HFF-Myc (cell line): ENCODE results near the gene HEPHL1.

ENCODE experiments used
- DNase-seq: peaks from one replicate; pipeline ENCODE4 v3.0.0-alpha.2; 2011; ENCODE audit warnings: low read depth; ENCODE audit errors: extremely low read depth
- H3K4me3 ChIP-seq: replicated peaks from 2 replicates; pipeline ENCODE4 v1.5.1; 2011; ENCODE audit warnings: low read depth, mild to moderate bottlenecking, control low read depth, low read length
- TF ChIP-seq, protein P1 (sequence below): IDR thresholded peaks from 2 replicates; pipeline ENCODE4 v1.5.1; 2012; ENCODE audit warnings: mild to moderate bottlenecking, low read depth, low read length, control low read depth; ENCODE audit errors: missing control alignments

Gene HEPHL1

GRCh38 chr11:94018721-94019120, 2.4 kb upstream of the HEPHL1 start:
- TF ChIP-seq, protein P1, sequence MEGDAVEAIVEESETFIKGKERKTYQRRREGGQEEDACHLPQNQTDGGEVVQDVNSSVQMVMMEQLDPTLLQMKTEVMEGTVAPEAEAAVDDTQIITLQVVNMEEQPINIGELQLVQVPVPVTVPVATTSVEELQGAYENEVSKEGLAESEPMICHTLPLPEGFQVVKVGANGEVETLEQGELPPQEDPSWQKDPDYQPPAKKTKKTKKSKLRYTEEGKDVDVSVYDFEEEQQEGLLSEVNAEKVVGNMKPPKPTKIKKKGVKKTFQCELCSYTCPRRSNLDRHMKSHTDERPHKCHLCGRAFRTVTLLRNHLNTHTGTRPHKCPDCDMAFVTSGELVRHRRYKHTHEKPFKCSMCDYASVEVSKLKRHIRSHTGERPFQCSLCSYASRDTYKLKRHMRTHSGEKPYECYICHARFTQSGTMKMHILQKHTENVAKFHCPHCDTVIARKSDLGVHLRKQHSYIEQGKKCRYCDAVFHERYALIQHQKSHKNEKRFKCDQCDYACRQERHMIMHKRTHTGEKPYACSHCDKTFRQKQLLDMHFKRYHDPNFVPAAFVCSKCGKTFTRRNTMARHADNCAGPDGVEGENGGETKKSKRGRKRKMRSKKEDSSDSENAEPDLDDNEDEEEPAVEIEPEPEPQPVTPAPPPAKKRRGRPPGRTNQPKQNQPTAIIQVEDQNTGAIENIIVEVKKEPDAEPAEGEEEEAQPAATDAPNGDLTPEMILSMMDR: no peak
- no peak for DNase-seq
- no peak overlapping the region for H3K4me3 ChIP-seq

DNA sequence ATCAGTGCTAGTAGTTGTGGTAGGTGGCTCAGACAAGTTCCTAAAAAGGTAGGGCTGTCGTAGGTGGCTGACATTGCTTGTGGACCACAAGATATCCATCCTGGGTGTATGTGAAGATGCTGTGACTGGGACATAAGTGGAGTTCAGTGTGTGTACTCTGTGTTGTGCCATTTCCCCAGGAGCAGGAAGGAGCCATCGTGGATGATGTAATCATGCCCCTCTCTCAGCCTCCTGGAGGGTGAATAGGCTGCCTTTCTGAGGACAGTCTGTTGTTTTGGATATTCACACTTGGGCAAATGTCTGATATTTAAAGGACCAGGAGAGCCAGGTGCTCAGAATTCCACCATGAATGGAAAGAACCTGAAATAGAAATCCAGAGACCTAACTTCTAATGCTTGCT, 2.7 kb downstream of the HEPHL1 start:
- TF ChIP-seq, protein P1: no peak

DNA sequence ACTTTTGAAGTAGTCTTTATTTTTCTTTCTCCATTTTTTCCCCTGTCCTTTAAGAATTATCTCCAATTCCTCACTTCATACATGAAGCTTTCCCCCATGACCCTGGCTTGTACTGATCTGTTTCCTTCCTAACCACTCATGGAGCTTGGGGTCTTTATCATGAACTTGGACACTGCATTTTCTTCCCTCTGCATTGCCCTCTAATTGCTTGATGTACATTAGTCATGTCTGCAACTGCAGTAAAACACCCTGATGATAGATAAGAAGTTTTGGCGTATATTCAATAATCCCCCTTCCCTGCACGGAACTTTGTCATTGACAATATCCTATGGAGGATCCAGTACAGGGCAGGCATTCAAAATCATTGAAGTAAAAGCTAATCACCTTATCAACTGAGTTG, 3.4 kb downstream of the HEPHL1 start:
- DNase-seq: no peak
- TF ChIP-seq, protein P1: no peak
- H3K4me3 ChIP-seq: no peak overlapping the region

More for the DNA sequence above, 2.7 kb downstream of the HEPHL1 start:
- no peak overlapping the region for H3K4me3 ChIP-seq
- no peak for DNase-seq

DNA sequence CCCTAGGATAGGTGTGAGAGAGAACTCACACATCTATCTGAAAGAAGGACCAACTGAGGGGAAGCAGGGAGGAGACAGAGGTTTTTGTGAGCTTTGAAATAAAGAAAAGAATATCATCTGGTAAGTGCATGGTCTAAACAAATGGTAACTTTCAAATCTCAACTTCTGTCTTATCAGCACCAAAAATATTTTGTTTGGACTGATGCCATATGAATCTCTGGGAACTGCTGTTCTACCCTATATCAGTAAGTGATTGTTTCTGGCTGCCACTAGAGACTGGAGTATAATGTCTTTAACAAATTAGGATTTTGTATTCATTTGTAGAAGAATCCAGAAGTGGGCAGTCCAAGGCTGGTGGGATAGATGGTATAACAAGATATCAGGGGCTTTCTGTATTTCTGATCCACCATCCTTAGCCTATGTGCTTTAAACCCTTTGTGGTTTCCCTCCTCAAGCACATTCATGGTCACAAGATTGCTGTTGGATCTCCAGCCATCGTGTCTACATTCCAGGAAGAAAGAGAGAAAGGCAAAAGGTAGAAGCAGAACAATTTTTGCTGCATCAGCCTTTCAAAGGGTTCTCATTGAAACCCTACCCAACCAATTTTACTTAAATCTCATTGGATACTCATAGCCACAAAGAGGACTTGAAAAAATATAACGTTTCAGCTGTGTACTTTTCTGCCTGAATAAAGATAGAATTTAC, 4.7 kb downstream of the HEPHL1 start:
- TF ChIP-seq, protein P1: no peak
- no peak for DNase-seq
- no peak overlapping the region for H3K4me3 ChIP-seq

DNA sequence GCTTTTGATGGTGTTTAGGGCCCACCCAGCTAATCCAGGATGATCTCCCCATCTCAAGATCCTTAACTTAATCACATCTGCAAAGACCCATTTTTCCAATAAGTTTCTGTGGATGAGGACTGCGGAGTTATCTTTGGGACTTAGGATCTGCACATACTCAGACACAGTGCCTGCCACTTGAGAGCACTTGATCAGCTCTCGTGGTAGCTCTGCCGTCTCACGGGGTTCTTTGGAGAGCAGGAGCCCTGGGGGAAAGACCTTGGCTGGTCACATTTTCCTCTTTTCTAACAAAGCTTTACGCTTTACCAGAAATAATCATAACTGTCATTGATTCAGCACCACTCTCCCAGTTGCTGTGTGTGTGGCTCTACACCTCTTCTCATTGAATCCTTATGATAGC, 6.1 kb downstream of the HEPHL1 start:
- no peak for DNase-seq
- TF ChIP-seq, protein P1: no peak
- H3K4me3 ChIP-seq: no peak overlapping the region

DNA sequence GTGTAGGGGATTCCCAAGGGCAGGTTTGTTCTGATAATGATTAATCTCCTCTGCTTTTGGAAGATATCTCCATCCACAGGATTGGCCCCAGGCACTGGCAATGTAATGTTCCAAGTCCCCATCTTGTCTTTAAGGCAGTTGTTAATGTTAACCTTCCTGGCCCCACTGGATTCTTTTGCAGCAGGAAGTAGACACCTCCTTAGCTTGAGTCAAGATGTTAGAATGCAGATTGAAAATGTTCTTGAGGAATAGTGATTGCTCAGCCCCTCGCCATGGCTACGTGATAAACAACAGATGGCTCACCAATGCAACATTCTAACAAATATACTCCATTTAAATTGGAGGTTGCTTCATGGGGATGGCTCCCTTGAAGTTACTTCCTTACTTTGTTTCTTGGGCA, 7.3 kb downstream of the HEPHL1 start:
- DNase-seq: peak; percentile 4
- no peak overlapping the region for H3K4me3 ChIP-seq
- TF ChIP-seq, protein P1: no peak

- TF ChIP-seq, protein P1: no peak
- DNase-seq: no peak
Observed at GRCh38 chr11:94030059-94030458, 8.9 kb downstream of the HEPHL1 start.

More at GRCh38 chr11:94030059-94030458, 8.9 kb downstream of the HEPHL1 start:
- H3K4me3 ChIP-seq: no peak overlapping the region
